Smooth muscle cell of the brain vasculature (primary cell): ENCODE measurements around the gene SLC35F3.
A peak's percentile ranks its signal among the peaks of the same experiment; 100 is the strongest.

ENCODE experiments used
- DNase-seq: peaks from one replicate; pipeline ENCODE4 v3.0.0-alpha.2; 2012; ENCODE audit warnings: low read depth, low spot score

The SLC35F3 gene

GRCh38 chr1:234039603-234040002, 135.1 kb downstream of the SLC35F3 start:
- DNase-seq: no peak

DNA sequence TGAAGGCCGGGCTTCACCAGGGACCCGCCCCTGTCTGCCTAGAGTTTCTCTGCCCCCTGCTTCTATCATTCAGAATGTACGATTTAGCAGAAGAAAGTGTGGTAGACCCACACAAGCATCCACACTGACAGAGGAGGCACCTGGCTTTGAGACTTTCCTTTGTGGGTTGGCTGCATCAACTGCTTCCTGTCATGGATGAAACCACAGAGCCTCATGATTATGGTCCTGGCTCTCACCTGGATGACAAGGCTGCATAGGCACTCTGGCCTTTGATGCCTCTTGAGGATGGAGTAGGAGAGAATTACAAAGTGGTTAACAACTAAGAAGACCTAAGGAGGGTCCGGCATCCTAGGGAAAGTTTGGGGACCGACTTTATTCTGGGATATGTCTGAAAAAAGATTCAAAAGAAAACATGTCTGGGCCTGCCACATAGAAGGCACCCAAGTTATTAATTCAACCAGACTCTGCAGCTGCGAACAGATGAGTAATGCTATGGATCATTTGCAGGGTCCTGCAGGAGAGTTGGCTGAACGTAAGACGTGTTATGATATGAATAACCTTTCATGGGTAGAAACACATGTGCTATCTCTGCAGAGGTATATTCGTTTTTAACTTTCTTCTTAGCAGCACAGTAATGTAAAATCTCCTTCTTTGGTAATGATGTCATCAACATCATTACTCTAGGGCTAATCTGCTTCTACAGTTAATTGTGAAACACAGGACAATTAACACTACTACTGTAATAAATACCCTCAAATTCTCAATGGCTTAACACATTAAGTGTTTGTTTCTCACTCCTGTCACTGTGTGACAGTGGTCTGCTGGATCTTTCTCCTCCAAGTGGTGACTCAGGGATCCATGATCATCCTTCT, 136.2 kb downstream of the SLC35F3 start:
- DNase-seq: no peak

DNA sequence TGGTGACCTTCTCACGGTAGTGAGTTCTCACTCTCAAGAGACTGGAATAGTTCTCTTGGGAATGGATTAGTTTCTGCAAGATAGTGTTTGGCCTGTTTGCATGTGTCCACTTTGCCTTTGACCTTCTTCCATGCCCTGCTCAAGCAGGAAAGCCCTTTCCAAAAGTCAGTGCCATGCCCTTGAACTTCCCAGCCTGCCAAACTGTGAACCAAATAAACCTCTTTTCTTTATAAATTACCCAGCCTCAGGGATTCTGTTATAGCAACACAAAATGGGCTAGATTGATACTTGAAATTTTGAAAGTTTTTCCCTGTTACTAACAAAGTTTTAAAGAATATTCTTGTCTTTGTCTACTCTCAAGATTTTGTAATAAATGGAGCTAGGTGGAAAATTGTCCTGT, 139.6 kb downstream of the SLC35F3 start:
- DNase-seq: no peak

- no peak for DNase-seq
Measured at GRCh38 chr1:234047123-234047522, 142.6 kb downstream of the SLC35F3 start.

GRCh38 chr1:234062166-234062565, 157.7 kb downstream of the SLC35F3 start:
- DNase-seq: no peak

- DNase-seq: peak; percentile 7
Measured at GRCh38 chr1:234065794-234066447, 161.4 kb downstream of the SLC35F3 start.

GRCh38 chr1:234067581-234068337, 163.3 kb downstream of the SLC35F3 start:
- DNase-seq: no peak

- no peak for DNase-seq
Measured at GRCh38 chr1:234069760-234070159, 165.3 kb downstream of the SLC35F3 start.

- DNase-seq: no peak
Measured at GRCh38 chr1:234072793-234073192, 168.3 kb downstream of the SLC35F3 start.

GRCh38 chr1:234078143-234078542, 173.7 kb downstream of the SLC35F3 start:
- DNase-seq: no peak

GRCh38 chr1:234079896-234080295, 175.4 kb downstream of the SLC35F3 start:
- DNase-seq: no peak

DNA sequence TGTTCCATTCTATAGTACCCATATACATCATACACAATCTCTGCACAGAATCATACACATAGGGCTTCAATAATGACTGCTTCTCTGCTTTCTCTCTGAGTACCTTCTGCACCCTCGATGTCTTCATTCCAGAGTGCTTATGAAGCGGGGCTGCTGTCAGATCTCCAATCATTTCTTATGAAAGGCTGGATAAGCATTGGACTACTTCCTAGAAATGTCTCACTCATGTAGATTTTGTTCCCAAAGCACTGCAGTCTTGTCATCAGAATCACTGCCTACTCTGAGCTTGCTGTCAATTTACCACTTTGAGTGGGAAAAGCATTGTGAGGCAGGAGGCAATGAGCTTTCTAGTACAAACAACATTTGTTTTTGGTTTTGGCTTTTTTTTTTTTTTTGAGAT, 179.0 kb downstream of the SLC35F3 start:
- DNase-seq: no peak

DNA sequence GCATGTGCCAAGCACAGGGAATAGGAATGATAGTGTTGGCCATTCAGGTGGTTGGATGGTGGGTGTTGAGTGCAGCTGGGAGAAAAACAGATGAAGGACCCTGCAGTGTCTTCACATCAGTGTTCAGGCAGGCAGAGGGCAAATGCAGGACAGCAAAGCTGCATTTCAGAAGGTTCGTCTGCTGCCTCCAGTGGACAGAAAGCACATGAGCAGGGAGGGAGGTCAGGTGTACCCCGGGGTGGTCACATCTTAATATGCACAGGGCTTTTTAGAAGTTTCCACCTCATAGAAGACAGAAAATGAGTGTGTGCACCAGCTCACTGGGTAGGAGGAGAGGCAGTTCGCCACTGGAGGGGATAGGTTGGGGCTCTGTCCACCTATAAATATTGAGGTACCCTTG, 184.9 kb downstream of the SLC35F3 start:
- DNase-seq: no peak

- no peak for DNase-seq
Measured at GRCh38 chr1:234090212-234091064, 186.0 kb downstream of the SLC35F3 start.

GRCh38 chr1:234091065-234091401, 186.6 kb downstream of the SLC35F3 start:
- no peak for DNase-seq

GRCh38 chr1:234091876-234092275, 187.4 kb downstream of the SLC35F3 start:
- DNase-seq: no peak

DNA sequence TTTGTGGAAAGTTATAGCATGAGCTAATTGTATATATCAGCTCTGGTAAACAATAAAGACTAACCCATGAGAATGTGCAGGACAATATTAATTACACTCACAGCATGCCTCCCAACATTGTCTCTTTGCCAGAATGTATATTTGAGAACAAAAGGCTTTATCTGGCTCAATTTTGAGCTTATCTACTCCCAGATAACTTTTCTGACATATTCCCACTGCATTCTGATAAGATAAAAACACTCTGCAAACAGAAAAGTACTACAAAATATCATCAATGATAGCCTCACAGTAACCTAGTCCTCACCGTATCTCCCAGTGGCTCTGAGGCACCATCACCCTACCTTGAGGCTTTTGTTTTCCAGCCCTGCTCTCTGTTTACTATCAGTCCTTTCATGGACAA, 188.6 kb downstream of the SLC35F3 start:
- no peak for DNase-seq

DNA sequence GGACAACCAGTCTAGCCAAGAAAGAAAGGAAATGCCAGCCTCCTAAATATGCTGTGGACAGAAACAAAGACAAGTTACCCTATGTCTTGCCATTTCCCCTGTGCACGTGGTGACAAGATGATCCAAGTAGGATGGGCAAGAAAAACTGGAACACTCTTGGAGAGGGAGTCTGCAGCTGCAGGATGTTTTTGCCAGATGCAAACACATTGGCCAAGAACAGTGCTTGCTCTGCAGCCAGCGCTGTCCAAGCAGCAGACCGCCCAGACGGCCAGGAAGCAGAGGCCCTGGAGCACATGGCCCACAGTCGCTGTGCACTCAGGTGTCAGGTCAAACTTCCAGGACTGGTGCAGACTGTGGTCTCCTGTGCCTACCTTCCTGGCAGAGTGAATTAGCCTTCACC, 189.3 kb downstream of the SLC35F3 start:
- DNase-seq: no peak

- DNase-seq: no peak
Measured at GRCh38 chr1:234094172-234094571, 189.7 kb downstream of the SLC35F3 start.

- DNase-seq: no peak
Measured at GRCh38 chr1:234096161-234096770, 191.8 kb downstream of the SLC35F3 start.

DNA sequence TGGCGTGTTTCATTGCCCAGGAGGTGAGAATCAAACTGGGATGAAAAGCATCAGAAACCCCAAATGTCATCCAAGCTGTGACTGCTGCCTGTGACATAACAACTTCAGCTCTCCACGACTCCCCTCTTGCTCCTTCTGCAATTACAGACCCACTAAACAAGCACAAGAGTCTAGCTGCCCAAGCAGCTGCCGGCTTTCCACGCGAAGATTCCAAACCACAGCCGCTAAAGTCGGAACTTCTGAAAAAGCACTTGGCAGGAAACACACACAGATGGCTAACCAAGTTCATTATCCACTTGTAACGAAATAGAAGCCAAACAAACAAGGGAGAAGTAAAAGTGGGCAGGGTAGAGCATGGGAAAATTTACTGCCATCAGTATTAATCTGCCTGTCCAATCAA, 198.1 kb downstream of the SLC35F3 start:
- DNase-seq: no peak
